DND-41 (cell line): ENCODE data around the gene PLXNA4.

ENCODE experiments used
- ATAC-seq: fragments of 200-7000 bp; cut with Tn5 transposase; 3 replicates; pipeline ENCODE4 v1.9.1; 2021; ENCODE audit warnings: low read depth; ENCODE audit not compliant: insufficient read depth
- DNase-seq: peaks from one replicate; pipeline ENCODE4 v3.0.0-alpha.2; 2020
- H2AFZ ChIP-seq: 2 replicates; pipeline ENCODE4 v1.6.0; 2012; ENCODE audit warnings: low read depth, low read length
- H3K27ac ChIP-seq: 2 replicates; pipeline ENCODE4 v1.5.1; 2012; ENCODE audit warnings: low read length, inconsistent platforms
- H3K27me3 ChIP-seq: fragments of 200-600 bp; sonication (generic); 2 replicates; pipeline ENCODE4 v1.6.0; 2012; ENCODE audit warnings: low read length, mild to moderate bottlenecking, inconsistent platforms; ENCODE audit not compliant: insufficient read depth, poor library complexity
- H3K36me3 ChIP-seq: 2 replicates; pipeline ENCODE4 v1.5.1; 2012; ENCODE audit warnings: low read length, inconsistent platforms; ENCODE audit not compliant: insufficient read depth
- H3K4me1 ChIP-seq: 2 replicates; pipeline ENCODE4 v1.5.1; 2012; ENCODE audit warnings: mild to moderate bottlenecking, low read length; ENCODE audit not compliant: insufficient read depth
- H3K4me2 ChIP-seq: 2 replicates; pipeline ENCODE4 v1.6.0; 2012; ENCODE audit warnings: mild to moderate bottlenecking, moderate library complexity, low read length, inconsistent platforms; ENCODE audit not compliant: insufficient read depth
- H3K4me3 ChIP-seq, 2 experiments: fragments of 200-600 bp in 1 of 2; shearing (Covaris generic) in 1 of 2; 2 replicates each; pipeline ENCODE4 v1.5.1; 2012 to 2016; ENCODE audit warnings: inconsistent platforms in 2 of 2, low read length in 2 of 2, mild to moderate bottlenecking in 2 of 2, low read depth in 1 of 2, moderate library complexity in 1 of 2
- H3K79me2 ChIP-seq: 2 replicates; pipeline ENCODE4 v1.6.0; 2012; ENCODE audit warnings: low read length, inconsistent platforms; ENCODE audit not compliant: insufficient read depth
- H3K9ac ChIP-seq: 2 replicates; pipeline ENCODE4 v1.6.0; 2012; ENCODE audit warnings: low read depth, mild to moderate bottlenecking, inconsistent platforms, low read length, moderate library complexity
- H3K9me3 ChIP-seq: 2 replicates; pipeline ENCODE4 v1.5.1; 2012; ENCODE audit warnings: low read length, moderate library complexity, mild to moderate bottlenecking, inconsistent platforms; ENCODE audit not compliant: insufficient read depth, severe bottlenecking
- H4K20me1 ChIP-seq: 2 replicates; pipeline ENCODE4 v1.6.0; 2012; ENCODE audit warnings: low read length; ENCODE audit not compliant: insufficient read depth
- EZH2 ChIP-seq: IDR thresholded peaks from 3 replicates; pipeline ENCODE4 v1.6.1; 2012; ENCODE audit warnings: borderline replicate concordance, low read depth, mild to moderate bottlenecking, moderate library complexity, low read length, inconsistent platforms; ENCODE audit not compliant: severe bottlenecking
- TF ChIP-seq, protein P1 (sequence below): IDR thresholded peaks from 2 replicates; pipeline ENCODE4 v1.5.1; 2012; ENCODE audit warnings: borderline replicate concordance, low read length, moderate library complexity, mild to moderate bottlenecking; ENCODE audit not compliant: poor library complexity, severe bottlenecking; ENCODE audit errors: extremely low read depth

PLXNA4 gene

DNA sequence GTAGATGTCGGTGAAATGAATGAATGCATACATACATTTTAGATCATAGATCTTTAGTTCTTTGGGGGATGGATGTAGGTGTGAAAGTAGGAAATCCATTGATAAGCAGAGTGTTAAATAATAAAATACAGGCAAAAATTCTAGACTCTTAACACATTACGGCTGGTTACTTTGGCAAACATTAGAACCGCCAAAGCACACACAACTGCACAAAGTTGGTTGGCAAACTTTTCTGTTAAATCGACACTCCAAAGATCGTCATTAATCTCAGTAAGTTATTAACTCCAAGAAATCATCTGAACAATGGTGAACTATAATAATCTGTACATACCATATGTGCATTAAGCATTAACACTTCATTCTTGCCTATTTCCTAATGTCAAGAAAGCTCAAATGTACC lies 231.2 kb downstream of the PLXNA4 start:
- no peak for TF ChIP-seq EZH2
- TF ChIP-seq, protein P1, sequence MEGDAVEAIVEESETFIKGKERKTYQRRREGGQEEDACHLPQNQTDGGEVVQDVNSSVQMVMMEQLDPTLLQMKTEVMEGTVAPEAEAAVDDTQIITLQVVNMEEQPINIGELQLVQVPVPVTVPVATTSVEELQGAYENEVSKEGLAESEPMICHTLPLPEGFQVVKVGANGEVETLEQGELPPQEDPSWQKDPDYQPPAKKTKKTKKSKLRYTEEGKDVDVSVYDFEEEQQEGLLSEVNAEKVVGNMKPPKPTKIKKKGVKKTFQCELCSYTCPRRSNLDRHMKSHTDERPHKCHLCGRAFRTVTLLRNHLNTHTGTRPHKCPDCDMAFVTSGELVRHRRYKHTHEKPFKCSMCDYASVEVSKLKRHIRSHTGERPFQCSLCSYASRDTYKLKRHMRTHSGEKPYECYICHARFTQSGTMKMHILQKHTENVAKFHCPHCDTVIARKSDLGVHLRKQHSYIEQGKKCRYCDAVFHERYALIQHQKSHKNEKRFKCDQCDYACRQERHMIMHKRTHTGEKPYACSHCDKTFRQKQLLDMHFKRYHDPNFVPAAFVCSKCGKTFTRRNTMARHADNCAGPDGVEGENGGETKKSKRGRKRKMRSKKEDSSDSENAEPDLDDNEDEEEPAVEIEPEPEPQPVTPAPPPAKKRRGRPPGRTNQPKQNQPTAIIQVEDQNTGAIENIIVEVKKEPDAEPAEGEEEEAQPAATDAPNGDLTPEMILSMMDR = no peak
- Histone ChIP-seq H3K27ac (no peak overlapping the region), H3K36me3 (no peaks in the 10 kb centered on the region), H3K9ac (no peak overlapping the region), H3K9me3 (no peaks in the 10 kb centered on the region), H3K4me3 (no peak overlapping the region), H3K79me2 (no peaks in the 10 kb centered on the region), H3K4me2 (no peak overlapping the region), H2AFZ (no peak overlapping the region), H3K27me3 (peaks cover 4% of the 10 kb centered on the region), H4K20me1 (no peaks in the 10 kb centered on the region), H3K4me1 (no peaks in the 10 kb centered on the region)
- DNase-seq (no peak), ATAC-seq (no peak)

DNA sequence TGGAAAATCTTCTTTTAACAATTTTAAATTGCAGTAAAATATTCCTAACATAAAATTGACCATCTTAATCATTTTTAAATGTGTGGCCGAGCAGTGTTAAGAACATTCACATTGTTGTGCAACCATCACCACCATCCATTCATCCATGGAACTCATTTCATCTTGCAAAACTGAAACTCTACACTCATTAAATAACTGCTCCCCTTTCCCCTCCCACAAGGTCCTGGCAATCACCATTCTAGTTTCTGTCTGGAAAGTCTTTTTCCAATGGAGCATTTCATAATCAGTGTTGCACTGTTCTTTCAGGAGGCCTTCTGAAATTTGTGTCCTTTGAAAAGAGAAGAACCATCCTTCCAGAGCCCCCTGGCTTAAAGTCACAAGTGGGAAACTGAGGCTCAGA lies 233.1 kb downstream of the PLXNA4 start:
- Histone ChIP-seq H3K36me3 (no peaks in the 10 kb centered on the region), H4K20me1 (no peaks in the 10 kb centered on the region), H3K4me2 (no peak overlapping the region), H3K9me3 (no peaks in the 10 kb centered on the region), H3K79me2 (no peaks in the 10 kb centered on the region), H2AFZ (no peak overlapping the region), H3K4me1 (no peaks in the 10 kb centered on the region), H3K27me3 (peaks cover under 1% of the 10 kb centered on the region), H3K27ac (no peak overlapping the region), H3K9ac (no peak overlapping the region), H3K4me3 (no peak overlapping the region)
- no peak for DNase-seq
- no peak for ATAC-seq
- no peak for TF ChIP-seq EZH2
- TF ChIP-seq, protein P1 = no peak

DNA sequence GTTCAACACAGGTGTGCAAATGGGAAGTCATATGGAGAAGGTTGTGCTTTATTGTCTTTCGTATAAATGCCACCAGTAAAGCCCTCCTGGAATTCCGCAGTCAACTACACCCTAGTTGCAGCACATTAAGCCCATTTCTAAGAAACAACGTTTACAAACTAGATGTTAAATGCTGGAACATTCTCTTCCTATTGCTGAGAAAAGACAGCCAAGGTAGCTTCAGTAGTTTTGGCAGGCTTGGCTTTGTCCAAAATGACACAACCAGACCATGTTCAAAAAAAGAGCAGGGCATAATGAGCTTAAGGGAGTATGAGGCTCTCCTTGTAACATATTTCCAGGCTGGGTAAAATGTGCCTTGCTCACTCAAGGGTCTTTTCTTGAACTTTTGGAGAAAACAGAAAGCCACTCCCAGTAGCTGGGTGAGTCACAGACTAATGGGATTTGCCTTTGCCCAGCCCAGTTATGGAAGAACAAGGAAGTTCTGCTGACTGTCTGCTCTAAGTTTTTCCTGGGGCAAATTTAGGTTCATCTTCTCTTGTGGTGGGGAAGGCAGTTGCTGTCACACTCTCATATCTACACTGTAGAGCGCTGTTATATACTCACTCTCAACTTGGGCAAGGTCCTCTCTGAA lies 238.7 kb downstream of the PLXNA4 start:
- Histone ChIP-seq H3K4me3 (no peak overlapping the region), H3K9me3 (no peaks in the 10 kb centered on the region), H3K27me3 (no peaks in the 10 kb centered on the region), H4K20me1 (no peaks in the 10 kb centered on the region), H3K4me1 (no peaks in the 10 kb centered on the region), H3K79me2 (no peaks in the 10 kb centered on the region), H3K36me3 (no peaks in the 10 kb centered on the region), H3K27ac (no peak overlapping the region), H3K4me2 (no peak overlapping the region), H3K9ac (no peak overlapping the region), H2AFZ (no peak overlapping the region)
- DNase-seq (no peak), ATAC-seq (no peak)
- no peak for TF ChIP-seq EZH2
- TF ChIP-seq, protein P1 = no peak
